ENCODE data around the gene PI16. TPM values are rescaled to one million over a fixed set of nuclear protein-coding genes. Genes with fewer than 3 reads are reported as not detected.

The PI16 gene
- total and polyA plus RNA-seq, 2 donors (not counting 3 experiments of a cell fraction or from before 2014, with no cell fraction given) = 0.14 TPM; not detected in 1

DNA sequence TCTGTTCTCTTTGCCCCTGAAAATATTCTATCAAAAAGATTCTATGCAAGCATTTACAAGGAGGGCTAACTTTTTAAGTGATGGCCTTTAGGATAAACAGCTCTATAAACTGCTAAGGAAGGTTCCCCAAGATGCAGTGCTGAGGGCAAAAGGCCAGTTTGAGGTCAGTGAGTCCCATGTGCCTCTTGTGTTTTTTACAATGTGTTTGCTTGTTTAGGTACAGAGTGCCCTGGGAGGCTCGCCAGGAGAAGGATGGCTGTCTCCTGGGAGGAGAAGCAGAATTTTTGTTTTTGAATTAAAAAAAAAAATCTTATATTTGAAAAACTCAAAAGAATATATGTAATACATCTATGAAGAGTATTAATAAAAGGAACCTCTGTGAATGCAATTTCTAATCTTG is 18.7 kb downstream of the PI16 start:
- Histone ChIP-seq H3K9ac (replicated peaks; ENCODE audit: extremely low read depth, insufficient read depth, low read length) (no peak overlapping the region), H3K27me3 (ENCODE audit: control insufficient read depth in 2 of 2, insufficient read depth in 2 of 2, low read length in 2 of 2) (no peaks in the 10 kb centered on the region), H2AFZ (ENCODE audit: low read depth, low read length) (no peak overlapping the region), H3K9me3 (replicated peaks; ENCODE audit: control insufficient read depth, insufficient read depth, low read length) (no peaks in the 10 kb centered on the region), H3K36me3 (ENCODE audit: control insufficient read depth in 2 of 2, extremely low read depth in 1 of 2, insufficient read depth in 2 of 2, low read length in 2 of 2) (peaks cover 42 to 92% of the 10 kb centered on the region in 2 experiments), H4K20me1 (replicated peaks; ENCODE audit: control insufficient read depth, extremely low read depth, insufficient read depth, low read length) (no peaks in the 10 kb centered on the region), H3K4me1 (ENCODE audit: control insufficient read depth, extremely low read depth, insufficient read depth, low read length) (no peaks in the 10 kb centered on the region), H3K9me1 (replicated peaks; ENCODE audit: control insufficient read depth, extremely low read depth, insufficient read depth, low read length) (no peaks in the 10 kb centered on the region), H3K27ac (ENCODE audit: insufficient read depth, low read depth, low read length) (no peak overlapping the region), H3K79me2 (ENCODE audit: control insufficient read depth, insufficient read depth, low read length) (peaks cover 5% of the 10 kb centered on the region), H3K4me2 (ENCODE audit: insufficient read depth, low read length) (no peak overlapping the region), H3K4me3 (replicated peaks in 1 of 3; ENCODE audit: insufficient read depth in 1 of 3, low read depth in 1 of 3, low read length in 3 of 3) (no peak overlapping the region)
- ChIA-PET POLR2A (no interaction called here), CTCF (no interaction called here)
- no peak for DNase-seq (ENCODE audit: low read depth, low spot score)
- FAIRE-seq = no peak
- intact Hi-C loops (cut with micrococcal nuclease) (no loop called here), dilution Hi-C loops (cut with MboI; ENCODE audit: extremely low pct_ligation_motif_present, low sequenced_read_pairs) (no loop called here)
- BruUV-seq (replicated peaks) = no TSS peak
- TF ChIP-seq EZH2 (IDR thresholded peaks at IDR 0.05; ENCODE audit: borderline replicate concordance, low read depth, low read length, severe bottlenecking) (no peak), POLR2A (IDR thresholded peaks at IDR 0.05; ENCODE audit: low read depth, low read length) (no peak), JUN (IDR thresholded peaks at IDR 0.05; ENCODE audit: borderline replicate concordance, insufficient read depth, insufficient read length, low read depth) (no peak)
- TF ChIP-seq, protein P1, sequence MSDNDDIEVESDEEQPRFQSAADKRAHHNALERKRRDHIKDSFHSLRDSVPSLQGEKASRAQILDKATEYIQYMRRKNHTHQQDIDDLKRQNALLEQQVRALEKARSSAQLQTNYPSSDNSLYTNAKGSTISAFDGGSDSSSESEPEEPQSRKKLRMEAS (IDR thresholded peaks at IDR 0.05; ENCODE audit: insufficient read depth, insufficient read length) = no peak

DNA sequence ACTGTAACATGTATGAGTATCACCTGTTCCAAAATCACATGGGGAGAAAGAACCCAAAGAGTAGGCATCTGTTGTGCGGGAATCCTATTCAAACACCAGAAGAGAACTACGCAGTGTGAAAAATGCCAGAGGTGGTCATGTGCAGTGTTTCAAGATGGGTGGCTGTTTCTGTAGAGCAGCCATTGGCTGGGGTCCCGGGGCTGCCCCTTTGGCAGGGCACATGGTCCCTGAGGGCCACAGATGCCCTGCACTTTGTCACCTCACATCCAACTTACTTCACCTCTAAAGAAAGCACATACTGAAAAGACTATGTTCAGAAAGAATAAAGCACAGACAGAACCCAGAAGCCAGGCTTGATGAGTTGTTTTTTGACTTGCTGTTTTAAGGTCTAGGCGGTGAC is 19.1 kb downstream of the PI16 start:
- no peak overlapping the region for H3K4me3 ChIP-seq (replicated peaks in 1 of 3; ENCODE audit: insufficient read depth in 1 of 3, low read depth in 1 of 3, low read length in 3 of 3)
- H2AFZ ChIP-seq (ENCODE audit: low read depth, low read length) = no peak overlapping the region
- H3K27me3 ChIP-seq (ENCODE audit: control insufficient read depth in 2 of 2, insufficient read depth in 2 of 2, low read length in 2 of 2) = no peaks in the 10 kb centered on the region
- no peak overlapping the region for H3K9ac ChIP-seq (replicated peaks; ENCODE audit: extremely low read depth, insufficient read depth, low read length)
- no peaks in the 10 kb centered on the region for H3K4me1 ChIP-seq (ENCODE audit: control insufficient read depth, extremely low read depth, insufficient read depth, low read length)
- H3K9me3 ChIP-seq (replicated peaks; ENCODE audit: control insufficient read depth, insufficient read depth, low read length) = no peaks in the 10 kb centered on the region
- ChIA-PET CTCF (no interaction called here), POLR2A (no interaction called here)
- no peak overlapping the region for H3K4me2 ChIP-seq (ENCODE audit: insufficient read depth, low read length)
- peaks cover 8% of the 10 kb centered on the region for H3K79me2 ChIP-seq (ENCODE audit: control insufficient read depth, insufficient read depth, low read length)
- TF ChIP-seq FOS (IDR thresholded peaks at IDR 0.05; ENCODE audit: borderline replicate concordance, insufficient read depth, low read length) (no peak), GATA2 (IDR thresholded peaks at IDR 0.05; ENCODE audit: insufficient read depth, insufficient read length, low read depth, low read length) (no peak), JUN (IDR thresholded peaks at IDR 0.05; ENCODE audit: borderline replicate concordance, insufficient read depth, insufficient read length, low read depth) (no peak), EZH2 (IDR thresholded peaks at IDR 0.05; ENCODE audit: borderline replicate concordance, low read depth, low read length, severe bottlenecking) (no peak), POLR2A (IDR thresholded peaks at IDR 0.05; ENCODE audit: low read depth, low read length) (no peak)
- TF ChIP-seq, protein P2, sequence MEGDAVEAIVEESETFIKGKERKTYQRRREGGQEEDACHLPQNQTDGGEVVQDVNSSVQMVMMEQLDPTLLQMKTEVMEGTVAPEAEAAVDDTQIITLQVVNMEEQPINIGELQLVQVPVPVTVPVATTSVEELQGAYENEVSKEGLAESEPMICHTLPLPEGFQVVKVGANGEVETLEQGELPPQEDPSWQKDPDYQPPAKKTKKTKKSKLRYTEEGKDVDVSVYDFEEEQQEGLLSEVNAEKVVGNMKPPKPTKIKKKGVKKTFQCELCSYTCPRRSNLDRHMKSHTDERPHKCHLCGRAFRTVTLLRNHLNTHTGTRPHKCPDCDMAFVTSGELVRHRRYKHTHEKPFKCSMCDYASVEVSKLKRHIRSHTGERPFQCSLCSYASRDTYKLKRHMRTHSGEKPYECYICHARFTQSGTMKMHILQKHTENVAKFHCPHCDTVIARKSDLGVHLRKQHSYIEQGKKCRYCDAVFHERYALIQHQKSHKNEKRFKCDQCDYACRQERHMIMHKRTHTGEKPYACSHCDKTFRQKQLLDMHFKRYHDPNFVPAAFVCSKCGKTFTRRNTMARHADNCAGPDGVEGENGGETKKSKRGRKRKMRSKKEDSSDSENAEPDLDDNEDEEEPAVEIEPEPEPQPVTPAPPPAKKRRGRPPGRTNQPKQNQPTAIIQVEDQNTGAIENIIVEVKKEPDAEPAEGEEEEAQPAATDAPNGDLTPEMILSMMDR (IDR thresholded peaks at IDR 0.05; ENCODE audit: extremely low read depth in 1 of 2, insufficient read depth in 1 of 2, low read depth in 1 of 2, low read length in 2 of 2) = no peak
- FAIRE-seq (no peak), DNase-seq (ENCODE audit: low read depth, low spot score) (no peak)
- H3K27ac ChIP-seq (ENCODE audit: insufficient read depth, low read depth, low read length) = no peak overlapping the region
- no peaks in the 10 kb centered on the region for H3K9me1 ChIP-seq (replicated peaks; ENCODE audit: control insufficient read depth, extremely low read depth, insufficient read depth, low read length)
- H4K20me1 ChIP-seq (replicated peaks; ENCODE audit: control insufficient read depth, extremely low read depth, insufficient read depth, low read length) = no peaks in the 10 kb centered on the region
- no TSS peak for BruUV-seq (replicated peaks)
- peaks cover 46 to 91% of the 10 kb centered on the region in 2 experiments for H3K36me3 ChIP-seq (ENCODE audit: control insufficient read depth in 2 of 2, extremely low read depth in 1 of 2, insufficient read depth in 2 of 2, low read length in 2 of 2)
- dilution Hi-C loops (cut with MboI; ENCODE audit: extremely low pct_ligation_motif_present, low sequenced_read_pairs) (no loop called here), intact Hi-C loops (cut with micrococcal nuclease) (no loop called here)
